HG02610 (cell line): ENCODE data around the gene ZBTB46.
"Not testable (repeated sequence)": the region's sequence is repeated elsewhere in the genome, so short reads cannot be mapped to it uniquely, and the experiment has no call there.

ENCODE experiments used
- ATAC-seq: cut with Tn5 transposase; IDR thresholded peaks from one replicate; pipeline ENCODE4 v1.9.1; 2021; ENCODE audit warnings: mild to moderate bottlenecking, moderate library complexity; ENCODE audit not compliant: unreplicated experiment

ZBTB46 gene, protein sequence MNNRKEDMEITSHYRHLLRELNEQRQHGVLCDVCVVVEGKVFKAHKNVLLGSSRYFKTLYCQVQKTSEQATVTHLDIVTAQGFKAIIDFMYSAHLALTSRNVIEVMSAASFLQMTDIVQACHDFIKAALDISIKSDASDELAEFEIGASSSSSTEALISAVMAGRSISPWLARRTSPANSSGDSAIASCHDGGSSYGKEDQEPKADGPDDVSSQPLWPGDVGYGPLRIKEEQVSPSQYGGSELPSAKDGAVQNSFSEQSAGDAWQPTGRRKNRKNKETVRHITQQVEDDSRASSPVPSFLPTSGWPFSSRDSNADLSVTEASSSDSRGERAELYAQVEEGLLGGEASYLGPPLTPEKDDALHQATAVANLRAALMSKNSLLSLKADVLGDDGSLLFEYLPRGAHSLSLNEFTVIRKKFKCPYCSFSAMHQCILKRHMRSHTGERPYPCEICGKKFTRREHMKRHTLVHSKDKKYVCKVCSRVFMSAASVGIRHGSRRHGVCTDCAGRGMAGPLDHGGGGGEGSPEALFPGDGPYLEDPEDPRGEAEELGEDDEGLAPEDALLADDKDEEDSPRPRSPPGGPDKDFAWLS

DNA sequence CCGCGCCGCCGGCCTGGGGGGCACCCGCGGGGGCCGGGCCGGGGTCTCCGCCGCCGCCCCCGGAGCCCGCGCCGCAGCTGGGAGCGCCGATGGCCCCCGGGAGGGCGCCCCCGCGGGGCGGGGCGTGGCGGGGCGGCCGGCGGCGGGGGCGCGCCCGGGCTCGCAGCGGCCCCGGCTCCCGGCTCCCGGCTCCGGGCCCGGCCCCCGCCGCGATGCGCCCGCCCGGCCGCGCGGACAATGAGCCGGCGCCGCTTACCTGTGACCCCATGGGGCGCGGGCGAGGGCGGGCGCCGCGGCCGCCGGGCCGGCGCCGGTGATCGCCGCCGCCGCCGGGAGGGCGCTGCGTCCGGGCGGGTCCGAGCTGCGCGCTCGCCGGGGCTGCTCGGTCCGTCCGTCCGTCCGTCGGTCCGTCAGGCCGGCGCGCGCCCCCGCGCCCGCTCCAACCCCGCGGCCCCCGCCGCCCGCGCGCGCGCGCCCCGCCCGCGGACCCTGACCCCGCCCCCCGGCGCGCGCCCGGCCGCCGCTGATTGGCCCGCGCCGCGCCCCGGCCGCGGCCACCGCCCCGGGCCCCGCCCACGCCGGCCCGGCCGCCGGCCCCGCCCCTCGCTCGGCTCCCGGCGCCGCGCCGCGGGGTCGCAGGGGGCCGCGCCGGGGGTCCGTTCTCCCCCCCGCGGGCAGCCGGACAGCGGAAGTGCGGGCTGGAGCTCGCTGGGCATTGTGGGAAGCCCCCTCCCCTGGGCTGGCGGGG, at the start of gene ZBTB46:
Gene ZBTB46, minus strand, starts transcription at position 424 of the 748 bp plus-strand sequence. CDS start 40,507 bp downstream, outside the sequence.
- ATAC-seq = no peak

DNA sequence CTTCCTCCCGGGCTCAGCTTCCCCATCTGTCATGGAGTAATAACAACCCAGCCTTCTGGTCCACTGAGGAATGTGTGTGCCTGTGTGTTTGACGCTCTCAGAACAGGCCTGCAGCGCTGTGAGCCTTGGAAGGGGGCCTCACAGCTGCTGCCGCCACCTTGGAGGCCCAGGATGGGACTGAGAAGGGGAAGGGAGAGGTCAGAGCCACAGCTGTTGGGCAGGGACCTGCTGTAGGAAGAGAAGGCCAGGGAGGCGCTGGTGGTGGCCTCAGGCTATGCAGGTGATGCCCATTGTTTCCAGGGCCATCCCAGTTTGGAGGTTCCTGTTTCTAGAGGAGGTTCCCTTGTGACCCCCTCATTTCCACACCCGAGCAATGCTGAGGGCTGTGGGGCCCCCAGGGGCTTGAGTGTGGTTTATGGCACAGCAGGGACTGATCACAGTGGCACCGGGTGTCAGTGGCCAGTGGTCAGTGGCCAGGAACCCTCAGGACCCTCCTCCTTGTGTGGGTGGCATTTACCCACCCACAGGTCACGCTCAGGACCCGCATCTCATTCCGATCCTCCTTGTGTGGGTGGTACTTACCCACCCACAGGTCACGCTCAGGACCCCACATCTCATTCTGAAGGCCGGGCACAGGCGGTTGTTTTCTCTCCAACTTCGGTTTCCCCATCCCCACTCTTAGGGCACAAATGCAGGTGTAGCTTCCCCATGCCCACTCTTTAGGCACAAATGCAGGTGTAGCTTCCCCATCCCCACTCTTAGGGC, 48.0 kb upstream of the ZBTB46 start:
- no peak for ATAC-seq

DNA sequence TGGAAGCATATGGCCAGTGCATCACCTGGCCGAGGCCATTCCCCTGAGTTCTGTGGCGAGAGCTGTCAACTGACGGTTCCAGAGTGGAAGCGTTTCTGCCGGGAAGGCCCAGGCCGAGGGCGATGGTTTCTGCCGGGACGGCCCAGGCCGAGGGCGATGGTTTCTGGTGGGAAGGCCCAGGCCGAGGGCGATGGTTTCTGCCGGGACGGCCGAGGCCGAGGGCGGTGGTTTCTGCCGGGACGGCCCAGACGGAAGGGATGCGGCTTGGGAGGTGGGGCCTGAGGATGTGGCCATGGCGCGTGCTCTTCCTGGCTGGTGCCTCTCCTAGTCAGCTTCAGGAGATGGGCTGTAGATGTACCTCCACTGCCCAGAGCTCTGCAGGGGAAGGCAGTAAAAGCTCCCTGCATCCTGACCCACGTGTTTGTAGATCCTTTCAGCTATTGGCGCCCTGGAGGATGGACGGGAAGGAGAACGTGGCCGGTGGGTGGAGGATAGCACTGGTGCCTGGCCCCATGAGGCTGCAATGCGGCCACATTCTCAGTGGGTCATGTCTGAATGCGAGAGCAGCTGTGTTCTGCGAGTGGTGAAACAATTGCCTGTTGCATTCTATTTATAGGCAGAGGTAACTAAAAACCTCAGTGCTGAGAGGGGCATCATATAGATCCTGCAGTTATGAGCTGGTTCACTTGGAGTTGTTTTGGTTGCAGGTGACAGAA, 46.8 kb upstream of the ZBTB46 start:
- no peak for ATAC-seq

DNA sequence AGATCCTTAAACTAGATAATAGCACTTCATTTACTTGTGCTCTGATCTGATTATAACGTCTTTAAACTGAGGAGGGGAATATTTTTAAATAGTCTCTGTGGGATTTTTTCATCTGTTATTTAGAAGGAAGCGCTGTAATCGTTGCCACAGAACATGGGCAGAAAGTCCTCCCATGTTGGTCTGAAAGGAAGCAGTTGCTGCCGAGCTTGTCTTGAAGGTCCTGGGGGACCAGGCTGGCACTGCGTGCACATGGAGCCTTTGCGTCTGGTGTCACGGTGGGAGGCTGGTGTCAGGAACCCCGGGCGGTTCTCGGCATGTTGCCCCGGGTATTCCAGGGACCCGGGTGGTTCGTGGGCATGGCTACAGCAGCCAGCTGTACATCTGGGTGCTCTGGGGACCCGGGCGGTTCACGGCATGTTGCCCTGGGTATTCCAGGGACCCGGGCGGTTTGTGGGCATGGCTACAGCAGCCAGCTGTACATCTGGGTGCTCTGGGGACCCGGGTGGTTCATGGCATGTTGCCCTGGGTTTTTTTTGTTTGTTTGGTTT, 45.5 kb upstream of the ZBTB46 start:
- no peak for ATAC-seq

DNA sequence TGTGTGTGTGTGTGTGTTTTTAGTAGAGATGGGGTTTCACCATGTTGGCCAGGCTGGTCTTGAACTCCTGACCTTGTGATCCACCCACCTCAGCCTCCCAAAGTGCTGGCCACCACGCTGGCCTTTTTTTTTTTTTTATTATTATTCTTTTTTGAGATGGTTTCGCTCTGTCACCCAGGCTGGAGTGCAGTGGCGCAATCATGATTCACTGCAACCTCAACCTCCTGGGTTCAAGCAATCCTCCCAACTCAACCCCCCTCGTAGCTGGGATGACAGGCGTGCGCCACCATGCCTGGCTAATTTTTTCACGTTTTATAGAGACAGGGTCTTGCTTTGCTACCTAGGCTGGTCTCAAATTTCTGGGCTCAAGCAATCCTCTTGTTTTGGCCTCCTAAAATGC, 43.2 kb upstream of the ZBTB46 start:
- not testable (repeated sequence) for ATAC-seq

DNA sequence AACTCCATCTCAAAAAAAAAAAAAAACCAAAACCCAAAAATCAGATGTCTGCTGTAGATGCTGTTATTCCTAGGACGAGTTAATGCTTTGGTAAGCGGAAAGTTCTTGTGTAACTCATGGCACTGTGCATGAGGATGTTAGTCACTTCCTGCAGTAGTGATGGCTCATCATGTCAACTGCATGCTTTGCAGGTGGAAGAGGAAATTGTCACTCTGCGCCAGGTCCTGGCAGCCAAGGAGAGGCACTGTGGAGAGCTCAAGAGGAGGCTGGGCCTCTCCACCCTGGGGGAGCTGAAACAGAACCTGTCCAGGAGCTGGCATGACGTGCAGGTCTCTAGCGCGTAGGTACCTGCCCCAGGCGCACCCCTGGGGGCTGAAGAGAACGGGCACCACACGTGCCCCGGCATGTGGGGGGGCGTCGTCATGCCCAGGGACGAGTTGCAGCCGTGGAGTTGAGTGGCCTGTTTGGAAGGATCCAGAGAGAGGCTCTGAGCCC, 42.5 kb upstream of the ZBTB46 start:
- no peak for ATAC-seq

DNA sequence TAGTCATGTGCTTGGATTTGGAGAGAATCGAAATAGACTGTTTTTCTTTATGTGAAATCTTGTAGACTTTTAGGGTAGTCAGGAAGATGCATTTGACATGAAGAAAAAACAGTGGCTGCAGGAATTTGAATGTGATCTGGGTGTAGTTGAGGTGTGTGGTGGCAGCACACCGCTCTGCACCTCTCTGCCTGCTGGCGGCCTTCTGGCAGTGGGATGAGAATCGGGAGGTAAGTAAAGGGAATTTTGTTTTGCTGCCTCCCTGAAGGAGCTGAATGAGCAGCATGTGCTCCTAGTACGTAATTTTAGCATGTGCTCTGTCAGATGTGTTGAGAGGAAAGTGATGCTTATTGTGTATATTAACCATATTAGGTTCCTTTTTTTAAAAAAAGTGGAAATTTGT, 37.2 kb upstream of the ZBTB46 start:
- ATAC-seq = no peak

DNA sequence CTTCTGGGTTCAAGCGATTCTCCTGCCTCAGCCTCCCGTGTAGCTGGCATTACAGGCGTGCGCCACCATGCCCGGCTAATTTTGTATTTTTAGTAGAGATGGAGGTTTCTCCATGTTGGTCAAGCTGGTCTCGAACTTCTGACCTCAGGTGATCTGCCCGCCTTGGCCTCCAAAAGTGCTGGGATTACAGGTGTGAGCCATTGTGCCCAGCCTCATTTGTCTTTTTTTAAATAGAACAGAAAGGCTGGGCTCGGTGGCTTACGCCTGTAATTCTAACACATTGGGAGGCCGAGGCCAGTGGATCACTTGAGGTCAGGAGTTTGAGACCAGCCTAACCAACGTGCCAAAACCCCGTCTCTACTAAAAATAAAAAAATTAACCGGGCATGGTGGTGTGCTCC, 36.0 kb upstream of the ZBTB46 start:
- not testable (repeated sequence) for ATAC-seq

DNA sequence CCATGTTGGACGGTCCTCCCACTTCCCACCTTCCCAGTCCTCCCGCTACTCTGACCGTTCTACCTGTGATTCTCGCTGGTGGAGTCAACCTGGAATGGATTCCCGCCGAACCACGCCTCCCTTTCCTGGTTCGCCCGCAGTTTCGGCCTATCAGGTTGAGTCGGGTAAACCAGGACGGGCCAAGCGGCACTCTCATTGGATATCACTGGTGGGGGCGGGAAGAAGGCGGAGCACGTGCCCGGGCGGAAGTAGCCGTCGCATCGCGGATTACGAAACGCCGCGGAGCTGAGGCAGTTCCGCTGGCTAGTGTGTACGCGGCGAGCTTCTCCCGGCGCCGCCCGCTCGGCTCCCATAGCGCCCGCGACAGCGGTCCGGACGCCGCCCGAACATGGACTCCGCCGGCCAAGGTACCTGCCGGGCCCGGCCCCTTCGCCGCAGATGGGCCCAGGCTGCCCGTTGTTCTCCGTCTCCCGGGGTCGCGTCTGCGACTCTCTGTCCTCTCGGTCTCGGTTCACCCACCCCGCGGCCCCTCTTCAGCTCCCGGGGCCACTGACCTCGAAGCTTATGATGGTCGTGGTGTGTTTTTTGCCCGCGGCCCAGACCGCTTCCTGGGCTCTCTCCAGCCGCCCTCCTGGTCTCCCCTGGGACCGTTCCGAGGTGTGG, 34.0 kb upstream of the ZBTB46 start, which contains the start of gene TPD52L2:
Gene TPD52L2, plus strand, starts transcription at position 293 of the 663 bp plus-strand sequence. Its CDS starts 96 bp downstream, at position 389.
- ATAC-seq = peak; percentile 77

DNA sequence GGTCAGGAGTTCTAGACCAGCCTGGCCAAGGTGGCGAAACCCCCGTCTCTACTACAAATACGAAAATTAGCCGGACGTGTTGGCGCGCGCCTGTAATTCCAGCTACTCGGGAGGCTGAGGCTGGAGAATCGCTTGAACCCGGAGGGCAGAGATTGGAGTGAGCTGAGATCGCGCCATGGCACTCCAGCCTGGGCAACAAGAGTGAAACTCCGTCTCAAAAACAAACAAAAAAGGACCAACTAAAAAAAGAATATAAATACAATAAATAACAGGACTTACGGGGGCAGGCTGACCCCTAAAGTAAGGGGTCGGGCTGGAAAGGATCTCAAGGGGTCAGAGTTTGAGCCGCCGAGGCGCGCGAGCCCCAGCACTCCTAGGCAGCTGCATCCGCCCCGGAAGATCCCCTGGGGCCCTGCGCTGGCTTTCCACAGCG, 33.5 kb upstream of the ZBTB46 start:
- no peak for ATAC-seq

DNA sequence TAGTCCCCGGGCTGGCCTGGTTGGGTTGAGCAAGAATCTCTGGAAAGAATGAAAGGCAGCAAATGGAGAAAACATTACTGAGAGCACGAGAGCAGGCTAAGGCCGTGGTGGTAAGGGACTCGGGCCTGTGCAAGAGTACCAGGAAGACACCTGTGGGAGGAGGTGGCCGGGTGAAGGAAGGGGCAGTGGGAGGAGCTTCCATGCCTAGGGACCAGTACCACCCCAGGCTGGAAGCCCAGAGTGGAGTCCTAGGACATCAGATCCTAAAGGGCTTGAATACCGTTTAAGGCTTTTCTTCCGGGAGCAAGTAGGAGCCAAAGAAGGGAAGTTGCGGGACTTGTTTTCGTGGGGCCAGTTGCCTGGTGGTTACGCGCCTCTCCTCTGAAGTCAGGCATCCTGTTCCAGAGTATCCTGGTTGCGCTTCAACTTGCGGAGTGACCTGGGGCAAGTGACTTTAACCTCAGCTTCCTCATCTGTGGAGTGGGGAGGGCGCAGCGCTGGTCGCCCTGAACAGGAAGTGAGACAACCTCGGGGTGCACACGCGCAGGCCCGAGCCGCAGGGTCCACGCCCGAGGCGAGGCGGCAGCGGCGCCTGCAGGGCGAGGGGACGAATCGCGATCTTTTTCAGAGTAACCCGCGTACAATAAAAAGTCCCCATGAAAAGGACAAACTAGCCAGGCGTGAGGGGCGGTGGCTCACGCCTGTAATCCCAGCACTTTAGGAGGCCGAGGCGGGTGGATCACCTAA, 32.9 kb upstream of the ZBTB46 start:
- peak; percentile 59 for ATAC-seq

DNA sequence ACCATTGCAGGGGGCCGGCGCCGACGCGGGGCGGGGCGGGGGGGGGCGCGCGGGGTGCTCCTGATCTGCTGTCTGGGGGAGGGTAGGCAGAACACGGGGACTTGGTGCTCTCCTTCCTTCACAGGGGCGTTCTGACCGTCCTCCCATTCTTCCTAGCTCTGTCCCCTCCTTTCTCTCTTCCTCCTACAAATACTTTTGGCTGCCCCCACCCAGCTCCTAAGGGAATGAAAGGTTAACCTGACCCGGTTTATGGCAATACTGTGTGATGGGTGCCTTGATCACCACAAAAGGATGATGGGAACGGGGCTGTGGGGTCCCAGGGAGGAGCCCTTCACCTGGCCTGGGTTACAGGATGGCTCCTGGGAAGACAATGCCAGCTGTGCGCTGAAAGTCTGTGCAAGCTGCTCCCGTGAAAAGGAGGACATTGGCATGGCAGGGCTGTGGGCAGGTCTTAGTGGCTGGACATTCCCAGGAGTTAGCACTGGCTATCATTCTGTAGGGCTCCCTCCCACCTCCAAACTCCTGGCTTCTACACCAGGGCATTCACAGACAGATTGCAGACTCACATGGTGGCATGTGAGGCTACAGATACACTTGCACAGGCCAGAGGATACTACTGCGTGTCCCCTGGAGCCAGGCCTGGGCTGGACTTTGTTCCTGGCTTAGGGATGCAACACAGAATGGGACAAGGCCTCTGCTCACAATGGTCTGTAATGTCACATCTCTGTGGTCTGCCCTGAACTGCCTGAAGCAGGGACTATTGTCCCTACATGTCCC, 32.1 kb upstream of the ZBTB46 start:
- no peak for ATAC-seq

DNA sequence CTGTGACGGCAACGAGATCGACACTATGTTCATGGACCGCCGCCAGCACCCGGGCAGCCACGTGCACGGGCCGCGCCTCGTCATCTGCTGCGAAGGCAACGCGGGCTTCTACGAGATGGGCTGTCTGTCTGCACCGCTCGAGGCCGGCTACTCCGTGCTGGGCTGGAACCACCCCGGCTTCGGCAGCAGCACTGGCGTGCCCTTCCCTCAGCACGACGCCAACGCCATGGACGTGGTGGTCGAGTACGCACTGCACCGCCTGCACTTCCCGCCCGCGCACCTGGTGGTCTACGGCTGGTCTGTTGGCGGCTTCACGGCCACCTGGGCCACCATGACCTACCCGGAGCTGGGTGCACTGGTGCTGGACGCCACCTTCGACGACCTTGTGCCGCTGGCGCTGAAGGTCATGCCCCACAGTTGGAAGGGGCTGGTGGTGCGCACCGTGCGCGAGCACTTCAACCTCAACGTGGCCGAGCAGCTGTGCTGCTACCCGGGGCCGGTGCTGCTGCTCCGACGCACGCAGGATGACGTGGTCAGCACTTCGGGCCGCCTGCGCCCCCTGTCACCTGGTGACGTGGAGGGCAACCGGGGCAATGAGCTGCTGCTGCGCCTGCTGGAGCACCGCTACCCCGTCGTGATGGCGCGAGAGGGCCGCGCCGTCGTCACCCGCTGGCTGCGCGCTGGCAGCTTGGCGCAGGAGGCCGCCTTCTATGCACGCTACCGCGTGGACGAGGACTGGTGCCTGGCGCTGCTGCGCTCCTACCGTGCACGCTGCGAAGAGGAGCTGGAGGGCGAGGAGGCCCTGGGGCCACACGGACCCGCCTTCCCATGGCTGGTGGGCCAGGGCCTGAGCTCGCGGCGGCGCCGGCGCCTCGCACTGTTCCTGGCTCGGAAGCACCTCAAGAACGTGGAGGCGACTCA, 31.2 kb upstream of the ZBTB46 start:
- no peak for ATAC-seq

DNA sequence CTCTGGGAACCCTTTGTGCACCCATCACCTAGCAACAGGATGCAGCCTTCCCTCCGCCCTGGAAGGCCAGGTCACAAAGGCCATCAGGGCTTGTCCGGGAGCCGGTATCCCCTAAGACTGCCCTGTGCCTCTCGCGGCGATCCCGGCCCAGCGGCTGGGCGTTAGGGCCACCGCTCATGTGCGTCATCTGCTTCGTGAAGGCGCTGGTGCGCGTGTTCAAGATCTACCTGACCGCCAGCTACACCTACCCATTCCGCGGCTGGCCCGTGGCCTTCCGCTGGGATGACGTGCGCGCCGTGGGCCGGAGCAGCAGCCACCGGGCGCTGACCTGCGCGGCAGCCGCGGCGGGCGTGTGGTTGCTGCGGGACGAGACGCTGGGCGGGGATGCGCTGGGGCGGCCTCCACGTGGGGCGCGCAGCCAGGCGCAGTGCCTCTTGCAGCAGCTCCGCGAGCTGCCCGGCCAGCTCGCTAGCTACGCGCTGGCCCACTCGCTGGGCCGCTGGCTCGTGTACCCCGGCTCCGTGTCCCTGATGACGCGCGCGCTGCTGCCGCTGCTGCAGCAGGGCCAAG, 30.4 kb upstream of the ZBTB46 start, which contains the start of gene ABHD16B:
Gene ABHD16B, plus strand, starts transcription at position 134 of the 570 bp plus-strand sequence. Its CDS starts 43 bp downstream, at position 177.
- no peak for ATAC-seq

DNA sequence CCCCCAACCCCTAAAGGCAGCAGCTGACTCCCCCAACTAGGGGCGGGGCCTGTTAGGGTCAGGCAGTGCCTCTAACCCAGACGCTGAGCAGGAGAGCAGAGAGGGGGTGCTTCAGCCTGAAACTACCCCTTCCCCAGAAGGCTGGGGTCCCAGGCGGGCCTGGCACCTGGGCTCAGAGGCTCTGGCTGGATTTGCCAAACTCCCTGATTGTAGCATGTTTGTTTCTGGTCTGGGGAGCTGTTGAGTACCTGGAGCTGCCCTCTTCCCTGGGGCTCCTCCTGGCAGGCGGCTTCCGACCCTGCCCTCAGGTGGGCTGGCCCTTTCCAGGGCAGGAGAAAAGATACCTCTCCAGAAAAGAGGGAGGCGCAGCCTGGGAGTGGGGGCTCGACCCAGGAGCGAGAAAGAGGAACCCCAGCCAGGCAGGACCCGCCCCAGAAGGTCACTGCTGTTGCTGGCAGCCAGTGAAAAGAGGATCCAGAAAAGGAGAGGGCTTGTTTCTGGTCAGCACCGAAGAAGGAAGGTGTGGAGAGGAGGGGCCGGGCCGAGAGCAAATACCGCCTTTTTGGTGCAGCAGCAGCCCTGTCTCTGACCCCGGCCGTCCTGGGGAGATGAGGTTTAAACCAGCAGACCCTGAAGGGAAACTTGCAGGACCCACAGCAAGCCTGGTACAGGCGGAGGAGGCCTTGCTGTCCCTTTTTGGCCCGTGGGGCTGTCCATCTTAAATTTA, 29.4 kb upstream of the ZBTB46 start:
- no peak for ATAC-seq
